NCI-H2227 (cell line): ENCODE measurements around the gene HOXC6.

Experiments used
- DNase-seq: peaks from one replicate; lab custom pipeline; 2025; ENCODE audit not compliant: unreplicated experiment; lab: John Stamatoyannopoulos, UW

The HOXC6 gene

GRCh38 chr12:53989227-53990113 is 38.8 kb upstream of the HOXC6 start:
- peak; percentile 34 for DNase-seq

DNA sequence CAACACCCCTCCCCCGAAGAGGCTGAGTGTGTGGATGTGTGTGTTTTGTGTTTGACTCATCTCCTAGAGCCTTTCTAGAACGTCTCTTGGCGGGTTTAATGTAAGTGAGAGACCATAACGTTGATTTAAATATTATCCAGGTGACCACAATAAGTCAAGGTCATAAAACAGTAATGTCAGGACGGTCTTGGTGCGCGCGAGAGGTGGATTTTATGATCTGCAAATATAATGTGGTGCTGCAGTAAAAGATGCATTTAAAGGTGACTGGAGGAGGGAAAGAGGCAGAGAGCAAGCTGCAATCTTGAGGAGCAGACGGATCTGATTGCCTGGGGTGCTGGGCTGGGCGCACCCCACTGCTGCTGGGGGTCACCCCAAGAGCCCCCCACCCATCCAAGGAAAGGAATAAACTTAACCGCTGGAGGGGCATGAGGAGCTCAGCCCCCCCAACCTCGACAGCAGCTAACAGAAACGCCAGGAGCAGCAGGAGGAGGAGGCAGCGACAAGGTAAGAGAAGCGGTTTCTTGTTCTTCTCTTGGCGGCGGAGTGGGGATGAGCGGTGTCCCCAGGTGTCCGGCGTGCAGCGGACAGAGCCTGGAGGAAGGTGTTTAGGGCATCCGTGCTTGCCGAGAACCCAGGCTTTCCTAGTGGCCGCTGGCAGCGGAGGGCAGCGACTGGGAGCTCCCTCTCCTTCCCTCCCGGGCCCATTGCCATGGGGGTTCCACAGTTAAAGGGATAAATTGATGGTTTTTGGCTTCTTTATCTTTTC is 37.7 kb upstream of the HOXC6 start:
- no peak for DNase-seq

GRCh38 chr12:53991077-53991460 is 37.2 kb upstream of the HOXC6 start:
- no peak for DNase-seq

DNA sequence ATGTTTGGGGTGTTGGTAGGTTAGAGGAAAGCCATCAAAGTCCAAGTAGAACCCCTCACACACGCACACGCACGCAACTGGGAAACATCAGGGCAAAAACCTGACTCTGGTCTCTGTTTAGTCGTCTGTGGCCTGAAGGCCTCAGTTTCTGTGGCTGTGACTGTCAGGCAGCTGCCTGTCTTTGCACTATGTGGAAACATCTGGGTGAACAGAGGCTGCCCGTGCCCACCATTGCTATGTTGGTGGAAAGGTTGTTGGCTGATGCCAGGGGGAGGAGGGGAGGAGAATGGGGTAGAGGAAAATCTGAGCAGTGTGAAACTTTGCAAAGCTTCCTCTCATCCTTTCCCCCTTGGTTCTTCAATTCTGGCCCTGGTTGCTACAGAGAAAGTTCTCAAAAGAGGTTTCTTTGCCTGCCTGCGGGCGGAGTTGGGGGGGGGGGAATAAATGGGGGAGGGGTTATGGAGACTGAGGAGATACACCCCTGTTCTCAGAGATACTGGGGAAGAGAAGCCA is 35.8 kb upstream of the HOXC6 start:
- no peak for DNase-seq

GRCh38 chr12:53993162-53994008 is 34.9 kb upstream of the HOXC6 start:
- DNase-seq, result no peak

- DNase-seq, result no peak
Measured at GRCh38 chr12:53994009-53994263, 34.3 kb upstream of the HOXC6 start.

DNA sequence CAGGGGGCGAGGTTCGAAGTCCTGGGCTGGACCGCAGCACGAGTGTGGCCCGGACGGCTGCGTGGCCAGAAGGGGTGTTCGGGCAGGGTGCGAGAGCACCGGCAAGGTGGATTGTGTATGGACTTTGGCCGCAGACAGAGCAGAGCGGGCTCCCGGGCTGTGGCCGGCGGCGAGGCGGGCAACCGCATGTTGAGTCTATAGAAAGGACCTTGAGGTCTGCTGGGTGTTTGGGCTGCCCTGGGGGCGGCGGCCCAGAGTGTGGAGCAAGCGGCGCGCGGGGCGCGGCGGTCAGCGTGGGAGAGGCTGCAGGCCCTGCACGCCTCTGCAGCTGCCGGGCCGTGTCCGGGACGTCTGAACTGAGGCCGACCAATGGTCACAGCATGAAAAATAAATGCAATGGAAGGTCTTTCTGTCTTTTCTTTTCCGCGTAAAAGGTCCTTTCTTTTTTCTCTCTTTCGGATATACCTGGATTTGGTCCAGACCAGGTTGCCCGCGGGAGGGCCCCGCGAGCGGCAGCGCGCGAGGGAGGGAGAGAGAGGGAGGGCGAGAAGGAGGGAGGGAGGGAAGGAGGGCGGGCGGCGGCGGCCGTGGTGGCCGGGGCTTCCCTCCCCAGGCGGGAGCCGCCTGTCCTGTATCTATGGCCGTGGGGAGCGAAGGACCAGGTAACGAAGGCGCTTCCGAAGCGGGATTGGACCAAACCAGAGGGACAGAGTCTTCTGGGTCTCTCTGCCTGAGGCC is 33.8 kb upstream of the HOXC6 start:
- DNase-seq, result no peak

GRCh38 chr12:53995002-53995377 is 33.2 kb upstream of the HOXC6 start:
- DNase-seq, result no peak

GRCh38 chr12:53995378-53996239 is 32.6 kb upstream of the HOXC6 start:
- DNase-seq, result no peak

GRCh38 chr12:53996240-53997203 is 31.7 kb upstream of the HOXC6 start:
- no peak for DNase-seq

- DNase-seq, result no peak
Measured at GRCh38 chr12:53997204-53998109, 30.8 kb upstream of the HOXC6 start.

GRCh38 chr12:53998110-53998899 is 29.9 kb upstream of the HOXC6 start:
- no peak for DNase-seq

- DNase-seq, result no peak
Measured at GRCh38 chr12:53998900-53999236, 29.4 kb upstream of the HOXC6 start.

- peak; percentile 68 for DNase-seq
Measured at GRCh38 chr12:53999559-54000115, 28.6 kb upstream of the HOXC6 start.

- peak; percentile 38 for DNase-seq
Measured at GRCh38 chr12:54000116-54001114, 27.8 kb upstream of the HOXC6 start, which contains the start of gene HOXC9. Gene HOXC9 (plus strand): TSS chr12:54000161. CDS start chr12:54000189, 28 bp downstream.
